GM12874 (cell line): ENCODE measurements around the gene DCC.

Experiments used
- CTCF ChIP-seq: IDR thresholded peaks from 2 replicates; pipeline ENCODE4 v1.5.1; 2011; ENCODE audit warnings: low read depth, mild to moderate bottlenecking, control low read depth, low read length, moderate library complexity; ENCODE audit not compliant: insufficient read depth

The DCC gene

GRCh38 chr18:52850031-52850560, 510.1 kb downstream of the DCC start:
- no peak for TF ChIP-seq CTCF

GRCh38 chr18:52861558-52861957, 521.6 kb downstream of the DCC start:
- TF ChIP-seq CTCF = no peak

- TF ChIP-seq CTCF = no peak
Observed at GRCh38 chr18:52869349-52869923, 529.4 kb downstream of the DCC start.

- no peak for TF ChIP-seq CTCF
Observed at GRCh38 chr18:52869942-52870907, 530.2 kb downstream of the DCC start.

GRCh38 chr18:52874774-52875173, 534.8 kb downstream of the DCC start:
- TF ChIP-seq CTCF = no peak

- TF ChIP-seq CTCF = no peak
Observed at GRCh38 chr18:52875725-52876124, 535.7 kb downstream of the DCC start.

GRCh38 chr18:52888014-52888413, 548.0 kb downstream of the DCC start:
- TF ChIP-seq CTCF = no peak
